PFSK-1 (cell line): ENCODE data around the gene STK32B.

ENCODE experiments used
- FOXP2 ChIP-seq: optimal IDR thresholded peaks from 2 replicates; pipeline ENCODE3; 2011; ENCODE audit warnings: borderline replicate concordance, control low read depth, inconsistent platforms; ENCODE audit not compliant: insufficient read depth; ENCODE audit errors: extremely low read length, extremely low read depth
- POLR2AphosphoS5 ChIP-seq: IDR thresholded peaks from 2 replicates; pipeline ENCODE4 v1.6.1; 2012; ENCODE audit warnings: low read depth, mild to moderate bottlenecking, control low read depth, low read length, moderate library complexity
- REST ChIP-seq, 2 experiments: IDR thresholded peaks; 2 replicates each; pipeline versions ENCODE4 v1.6.1 to v1.8.0; 2011 to 2012; ENCODE audit warnings: low read depth in 2 of 2, low read length in 2 of 2, control low read depth in 1 of 2, inconsistent platforms in 1 of 2, mild to moderate bottlenecking in 1 of 2, moderate library complexity in 1 of 2; ENCODE audit not compliant: insufficient read depth in 1 of 2
- SIN3A ChIP-seq: IDR thresholded peaks from 2 replicates; pipeline ENCODE4 v1.6.1; 2012; ENCODE audit warnings: mild to moderate bottlenecking, low read length, moderate library complexity, borderline replicate concordance; ENCODE audit not compliant: insufficient read depth
- TAF1 ChIP-seq: IDR thresholded peaks from 2 replicates; pipeline ENCODE4 v1.6.1; 2012; ENCODE audit warnings: low read length, control low read depth, borderline replicate concordance; ENCODE audit not compliant: insufficient read depth

- TF ChIP-seq POLR2AphosphoS5 (no peak), SIN3A (no peak), REST (IDR thresholded peaks at IDR 0.05; ENCODE audit: insufficient read depth in 1 of 2, low read depth in 2 of 2, low read length in 2 of 2) (no peak), TAF1 (no peak), FOXP2 (no peak)
Measured at GRCh38 chr4:5383191-5383980, 332.1 kb downstream of the STK32B start.
